BLaER1 (cell line): Measurements from ENCODE around the gene P3H1.
"Not testable (repeated sequence)": the region's sequence is repeated elsewhere in the genome, so short reads cannot be mapped to it uniquely, and the experiment has no call there.

Experiments
- H3K27ac ChIP-seq: shearing (Covaris generic); formaldehyde crosslinking; 2 replicates; pipeline ENCODE4 v1.8.1; 2022
- H3K27me3 ChIP-seq: shearing (Covaris generic); formaldehyde crosslinking; 2 replicates; pipeline ENCODE4 v1.8.1; 2022
- H3K36me3 ChIP-seq: shearing (Covaris generic); formaldehyde crosslinking; 2 replicates; pipeline ENCODE4 v1.8.1; 2022
- H3K4me1 ChIP-seq: shearing (Covaris generic); formaldehyde crosslinking; 2 replicates; pipeline ENCODE4 v1.8.1; 2022
- H3K4me2 ChIP-seq: shearing (Covaris generic); formaldehyde crosslinking; 2 replicates; pipeline ENCODE4 v1.8.1; 2022
- H3K4me3 ChIP-seq: shearing (Covaris generic); formaldehyde crosslinking; 2 replicates; pipeline ENCODE4 v1.8.1; 2022
- H3K9ac ChIP-seq: shearing (Covaris generic); formaldehyde crosslinking; 2 replicates; pipeline ENCODE4 v1.8.1; 2022
- H3K9me3 ChIP-seq: shearing (Covaris generic); formaldehyde crosslinking; 2 replicates; pipeline ENCODE4 v1.8.1; 2022
- H4K20me1 ChIP-seq: shearing (Covaris generic); formaldehyde crosslinking; 2 replicates; pipeline ENCODE4 v1.8.1; 2022
- Cebpa-rat ChIP-seq: shearing (Covaris generic); IDR thresholded peaks from 2 replicates; pipeline ENCODE4 v1.8.1; 2022

Gene P3H1

DNA sequence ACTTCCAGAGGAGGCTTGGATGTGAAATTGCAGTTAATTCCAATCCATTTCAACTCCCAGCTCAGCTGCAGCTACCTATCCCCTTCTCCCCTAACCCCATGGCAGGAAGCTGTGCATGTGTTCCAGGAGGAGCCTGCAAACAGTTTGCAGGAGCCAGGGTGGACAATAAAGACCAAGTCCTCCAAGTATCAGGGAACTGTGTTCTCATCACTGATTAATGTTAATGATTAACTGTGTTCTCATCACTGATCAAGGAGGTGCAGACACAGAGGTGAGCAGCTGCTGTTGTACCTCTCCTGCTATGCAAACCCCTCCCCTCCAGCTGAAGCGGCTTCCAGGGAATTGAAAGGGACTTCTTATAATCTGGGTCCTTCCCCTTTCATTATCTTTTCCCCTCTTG is 46.0 kb downstream of the P3H1 start:
- Histone ChIP-seq H4K20me1 (peaks cover 10% of the 10 kb centered on the region; the same call in 1 of the 2 replicates), H3K4me2 (no peak overlapping the region), H3K9me3 (no peaks in the 10 kb centered on the region), H3K4me1 (peaks cover 17% of the 10 kb centered on the region), H3K27ac (no peak overlapping the region), H3K9ac (no peak overlapping the region), H3K4me3 (no peak overlapping the region), H3K27me3 (no peaks in the 10 kb centered on the region), H3K36me3 (peaks cover 38% of the 10 kb centered on the region)
- TF ChIP-seq Cebpa-rat, result no peak

DNA sequence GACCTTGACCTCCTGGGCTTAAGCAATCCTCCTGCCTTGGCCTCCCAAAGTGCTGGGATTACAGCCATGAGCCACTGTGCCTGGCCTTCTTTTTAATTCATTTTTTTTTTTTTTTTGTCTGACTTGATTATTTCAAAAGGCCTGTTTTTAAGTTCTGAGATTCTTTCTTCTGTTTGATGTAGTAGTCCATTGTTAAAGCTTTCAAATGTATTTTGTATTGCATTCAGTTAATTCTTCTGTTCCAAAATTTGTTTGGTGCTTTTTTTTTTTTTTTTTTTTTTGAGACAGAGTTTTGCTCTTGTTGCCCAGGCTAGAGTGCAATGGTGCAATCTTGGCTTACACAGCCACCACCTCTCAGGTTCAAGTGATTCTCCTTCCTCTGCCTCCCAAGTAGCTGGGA is 52.4 kb downstream of the P3H1 start:
- H3K27ac ChIP-seq, H3K4me3 ChIP-seq, H3K9ac ChIP-seq, H3K27me3 ChIP-seq, H3K4me2 ChIP-seq, H3K4me1 ChIP-seq: not testable (repeated sequence)
- peaks cover 51% of the 10 kb centered on the region for H3K9me3 ChIP-seq
- H3K36me3 ChIP-seq, result peaks cover 100% of the 10 kb centered on the region
- peaks cover 50% of the 10 kb centered on the region; the same call in 1 of the 2 replicates for H4K20me1 ChIP-seq

DNA sequence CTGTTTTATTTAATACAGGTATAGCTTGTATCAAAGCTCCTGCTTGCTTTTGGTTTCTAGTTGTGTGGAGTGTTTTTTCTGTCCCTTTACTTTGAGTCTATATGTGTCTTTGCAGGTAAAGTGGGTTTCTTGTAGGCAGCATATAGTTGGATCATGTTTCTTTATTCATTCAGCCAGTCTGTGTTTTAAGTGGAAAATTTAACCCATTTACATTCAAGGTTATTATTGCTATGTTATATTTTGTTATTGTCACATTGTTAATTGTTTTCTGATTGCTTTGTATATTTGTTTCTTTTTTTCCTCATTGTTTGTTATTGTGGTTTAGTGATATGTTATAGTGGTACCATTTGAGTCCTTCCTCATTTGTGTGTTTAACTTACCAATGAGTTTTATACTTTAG is 53.5 kb downstream of the P3H1 start:
- no peaks in the 10 kb centered on the region for H3K27me3 ChIP-seq
- no peak overlapping the region for H3K4me3 ChIP-seq
- H3K4me2 ChIP-seq, result no peak overlapping the region
- no peak for TF ChIP-seq Cebpa-rat
- peaks cover 53% of the 10 kb centered on the region for H3K9me3 ChIP-seq
- H3K27ac ChIP-seq, result no peak overlapping the region
- no peak overlapping the region for H3K9ac ChIP-seq
- H3K4me1 ChIP-seq, result no peaks in the 10 kb centered on the region
- H4K20me1 ChIP-seq, result peaks cover 56% of the 10 kb centered on the region
- peaks cover 99% of the 10 kb centered on the region for H3K36me3 ChIP-seq

DNA sequence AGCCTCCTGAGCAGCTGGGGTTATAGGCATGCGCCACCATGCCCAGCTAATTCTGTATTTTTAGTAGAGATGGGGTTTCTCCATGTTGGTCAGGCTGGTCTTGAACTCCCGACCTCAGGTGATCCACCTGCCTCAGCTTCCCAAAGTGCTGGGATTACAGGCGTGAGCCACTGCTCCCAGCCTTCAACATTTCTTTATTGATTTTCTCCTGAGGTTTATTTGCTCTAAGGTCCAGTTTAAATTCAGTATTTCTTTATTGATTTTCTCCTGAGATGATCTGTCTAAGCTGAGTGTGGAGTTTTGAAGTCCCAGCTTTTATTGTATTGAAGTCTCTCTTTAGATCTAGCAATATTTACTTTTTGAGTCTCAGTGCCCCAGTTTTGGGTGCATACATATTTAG is 54.0 kb downstream of the P3H1 start:
- H3K4me3 ChIP-seq, H3K27ac ChIP-seq, H3K4me1 ChIP-seq, H3K27me3 ChIP-seq, H3K9ac ChIP-seq, H3K4me2 ChIP-seq: not testable (repeated sequence)
- Histone ChIP-seq H3K9me3 (peaks cover 53% of the 10 kb centered on the region), H3K36me3 (peaks cover 99% of the 10 kb centered on the region), H4K20me1 (peaks cover 61% of the 10 kb centered on the region)

DNA sequence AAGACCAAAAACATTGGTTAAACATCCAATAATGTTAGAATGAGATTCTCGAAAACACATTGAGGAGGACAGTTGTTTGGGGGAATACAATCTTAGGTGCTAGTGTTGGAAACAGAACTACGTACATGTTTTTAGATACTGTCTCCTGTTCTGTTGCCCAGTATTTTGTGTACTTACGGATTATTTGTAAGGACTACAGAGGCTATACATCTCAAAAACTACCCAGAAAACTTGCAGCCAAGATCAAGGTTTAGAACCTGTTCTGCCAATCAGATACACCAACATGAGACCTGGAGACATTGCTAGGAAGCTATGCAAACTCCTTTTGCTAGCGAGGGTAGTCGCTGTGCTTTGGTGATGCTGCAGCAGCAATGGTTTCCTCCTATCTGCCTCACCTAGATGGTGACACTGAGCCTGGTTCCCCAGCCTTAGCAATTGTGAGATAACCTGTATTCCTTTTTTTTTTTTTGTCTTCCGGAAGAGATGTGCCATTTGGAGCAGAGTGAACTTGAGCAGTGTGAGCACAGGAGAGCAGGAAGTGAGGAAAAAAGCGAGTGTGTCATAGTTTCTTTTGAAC is 62.9 kb downstream of the P3H1 start:
- peaks cover 97% of the 10 kb centered on the region for H3K36me3 ChIP-seq
- H3K4me1 ChIP-seq, result no peaks in the 10 kb centered on the region
- no peak overlapping the region for H3K27ac ChIP-seq
- H3K4me3 ChIP-seq, result no peak overlapping the region
- H3K27me3 ChIP-seq, result no peaks in the 10 kb centered on the region
- no peak overlapping the region for H3K4me2 ChIP-seq
- H3K9me3 ChIP-seq, result 0 out of 2 replicates have a peak, but pooled peaks cover 3% of the 10 kb centered on the region
- no peak overlapping the region for H3K9ac ChIP-seq
- H4K20me1 ChIP-seq, result peaks cover 98% of the 10 kb centered on the region
- no peak for TF ChIP-seq Cebpa-rat

DNA sequence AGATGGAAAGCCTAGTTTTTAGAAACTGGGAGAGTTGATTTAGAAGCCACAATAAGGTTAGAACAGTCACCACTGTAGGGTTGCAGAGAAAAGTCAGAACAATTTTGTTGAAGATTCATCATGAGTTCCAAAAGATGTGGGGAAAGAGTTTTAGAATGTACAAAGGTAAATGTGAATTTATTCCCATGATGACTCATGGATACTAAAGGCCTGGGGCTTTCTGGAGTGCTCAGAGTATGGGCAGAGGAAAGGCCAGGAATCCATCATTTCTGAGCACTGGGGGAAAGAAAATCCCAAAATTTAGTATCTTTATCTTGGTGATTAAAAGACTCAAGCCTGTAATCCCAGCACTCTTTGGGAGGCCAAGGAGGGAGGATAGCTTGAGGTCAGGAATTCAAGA is 66.8 kb downstream of the P3H1 start:
- TF ChIP-seq Cebpa-rat, result no peak
- Histone ChIP-seq H3K4me1 (no peaks in the 10 kb centered on the region), H3K4me2 (no peak overlapping the region), H3K27me3 (no peaks in the 10 kb centered on the region), H3K36me3 (peaks cover 98% of the 10 kb centered on the region), H3K9ac (no peak overlapping the region), H3K4me3 (no peak overlapping the region), H3K9me3 (no peaks in the 10 kb centered on the region), H3K27ac (no peak overlapping the region), H4K20me1 (peaks cover 100% of the 10 kb centered on the region)

DNA sequence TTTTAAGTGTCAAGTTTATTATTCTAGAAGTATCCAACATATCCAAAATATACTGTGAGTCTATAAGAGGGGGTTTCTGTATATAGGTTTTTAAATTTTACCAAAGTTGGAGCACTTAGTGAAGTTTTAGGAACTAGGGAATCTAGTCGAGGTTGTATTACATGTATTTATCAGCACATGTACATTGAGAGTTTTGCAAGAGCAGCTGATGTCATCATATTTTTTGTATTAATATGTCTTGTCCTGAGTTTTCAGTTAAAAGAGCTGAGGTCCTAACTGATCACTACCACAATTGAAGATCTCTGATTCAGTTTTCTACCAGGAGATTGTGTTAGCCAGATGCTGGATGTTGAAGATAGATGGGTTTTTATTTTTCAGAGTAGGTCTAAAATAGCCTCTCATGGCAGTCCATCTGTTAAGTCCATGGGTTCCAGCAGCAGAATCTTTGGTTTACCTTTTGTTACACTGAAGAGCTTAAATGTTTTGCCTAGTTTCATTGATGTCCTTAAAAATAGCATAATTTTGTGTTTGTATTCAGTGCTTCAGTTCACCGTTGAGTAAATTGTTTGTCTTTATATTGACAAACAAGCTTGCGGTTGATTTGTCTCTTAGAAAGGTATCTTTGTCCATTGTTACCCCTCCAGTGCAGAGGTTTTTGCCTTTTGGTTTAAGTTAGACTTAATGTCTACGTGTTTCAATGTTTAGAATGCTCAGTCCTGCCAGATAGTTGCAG is 68.6 kb downstream of the P3H1 start:
- H3K27ac ChIP-seq, result no peak overlapping the region
- no peaks in the 10 kb centered on the region for H3K27me3 ChIP-seq
- no peaks in the 10 kb centered on the region for H3K9me3 ChIP-seq

More for the DNA sequence above, 68.6 kb downstream of the P3H1 start:
- H3K4me1 ChIP-seq, result no peaks in the 10 kb centered on the region
- no peak overlapping the region for H3K9ac ChIP-seq
- H3K4me3 ChIP-seq, result no peak overlapping the region
- TF ChIP-seq Cebpa-rat, result no peak
- no peak overlapping the region for H3K4me2 ChIP-seq
- peaks cover 98% of the 10 kb centered on the region for H3K36me3 ChIP-seq
- H4K20me1 ChIP-seq, result peaks cover 100% of the 10 kb centered on the region
